ELF-1 (cell line): ENCODE data around the gene ESYT3.
"Not testable (repeated sequence)": the region's sequence is repeated elsewhere in the genome, so short reads cannot be mapped to it uniquely, and the experiment has no call there.

ENCODE experiments used
- DNase-seq: peaks from one replicate; pipeline ENCODE4 v3.0.0-alpha.2; 2016; ENCODE audit warnings: low read depth, low spot score

Gene ESYT3

DNA sequence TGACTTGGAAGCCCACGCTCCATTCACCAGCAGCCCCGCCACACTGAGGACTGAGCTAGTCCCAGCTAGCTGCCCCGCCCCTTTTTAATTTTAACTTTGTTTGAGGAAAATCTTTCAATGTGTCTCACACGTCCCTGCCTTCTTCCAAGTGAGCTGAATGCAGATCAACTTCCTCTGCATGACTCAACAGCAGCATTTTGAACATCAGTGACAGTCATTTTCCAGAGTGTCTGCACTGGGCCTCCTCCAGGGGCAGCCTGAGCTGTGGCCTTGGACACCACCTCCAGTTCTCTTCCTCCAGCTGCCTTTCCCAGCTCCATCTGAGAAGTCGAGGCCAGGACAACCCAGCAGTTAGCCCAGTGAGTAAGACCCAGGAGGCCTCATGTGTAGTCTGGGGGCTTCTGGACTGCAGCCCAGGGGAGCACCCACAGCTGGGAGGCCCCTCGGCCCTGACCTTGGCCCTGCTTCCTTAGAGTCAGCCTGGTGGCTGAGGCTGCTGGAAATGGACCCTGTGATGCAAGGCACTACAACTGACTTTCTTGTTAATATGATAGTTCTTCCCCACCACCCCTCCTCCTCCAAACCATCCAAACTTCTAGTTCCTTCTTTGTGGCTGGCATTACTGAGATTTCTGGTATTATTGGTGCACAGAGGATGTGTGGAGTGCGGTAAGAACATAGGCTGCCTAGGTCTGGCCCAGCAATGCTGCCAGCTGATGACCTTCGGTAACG is 21.4 kb upstream of the ESYT3 start:
- DNase-seq = no peak

DNA sequence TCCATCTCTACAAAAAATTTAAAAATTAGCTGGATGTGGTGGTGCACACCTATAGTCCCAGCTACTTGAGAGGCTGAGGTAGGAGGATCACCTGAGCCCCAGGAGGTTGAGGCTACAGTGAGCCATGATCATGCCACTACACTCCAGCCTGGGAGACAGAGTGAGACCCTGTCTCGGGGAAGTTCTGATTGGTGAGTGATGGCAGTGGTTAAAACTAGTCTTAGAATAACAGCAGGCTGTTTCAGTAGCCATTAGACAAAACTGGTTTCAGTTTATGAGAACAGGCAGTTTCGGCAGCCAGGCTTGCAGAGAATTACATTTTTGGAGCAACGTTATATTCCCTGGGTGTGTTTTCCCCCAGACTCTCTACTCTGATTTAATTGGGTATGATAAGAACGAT is 18.2 kb upstream of the ESYT3 start:
- DNase-seq = not testable (repeated sequence)

DNA sequence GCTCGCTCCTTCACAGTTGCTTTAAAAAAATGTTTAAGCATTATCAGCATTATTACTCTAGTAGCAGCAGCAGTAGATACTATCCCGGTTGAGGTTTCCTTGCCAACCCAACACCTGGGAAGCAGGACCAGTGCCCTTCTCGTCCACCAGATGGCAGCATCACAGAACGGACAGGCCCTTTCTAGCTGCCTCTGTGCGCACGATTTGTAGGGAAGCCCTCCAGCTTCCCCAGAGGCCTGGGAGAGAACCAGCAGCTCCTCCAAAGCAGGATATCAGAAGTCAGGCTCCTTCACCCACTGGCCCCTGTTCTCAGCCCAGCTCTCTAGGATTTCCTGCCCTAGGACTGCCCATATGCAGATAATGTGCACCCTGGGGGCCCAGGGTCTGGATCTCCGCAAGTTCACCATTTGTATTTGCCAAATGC is 16.8 kb upstream of the ESYT3 start:
- DNase-seq = peak; percentile 89

DNA sequence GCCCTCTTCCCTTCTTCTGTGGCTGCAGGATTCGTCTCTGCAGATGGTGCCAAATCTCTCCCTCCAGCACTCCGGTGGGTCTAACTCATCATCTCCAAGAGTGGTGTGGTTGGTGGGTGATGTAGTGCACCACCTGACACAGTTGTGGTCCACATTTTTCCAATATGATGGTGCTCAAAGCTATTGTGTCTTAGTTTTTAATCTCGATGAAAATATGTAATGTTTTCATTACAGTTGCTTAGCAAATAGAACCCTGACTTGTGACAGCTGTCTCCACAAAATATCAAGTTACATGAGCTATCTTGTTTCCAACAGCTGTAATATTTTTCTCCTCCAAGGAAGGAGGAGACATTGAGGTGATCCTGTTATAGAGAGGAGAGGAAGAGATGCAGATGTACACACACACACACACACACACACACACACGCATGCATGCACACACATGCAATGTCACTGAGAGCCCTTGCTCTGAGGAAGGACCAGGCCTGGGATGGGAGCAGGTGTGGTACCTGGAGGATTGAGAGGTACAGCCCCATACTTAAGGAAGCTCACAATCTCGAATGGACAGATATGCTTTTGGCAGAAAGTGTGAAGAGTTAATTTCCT is 15.7 kb upstream of the ESYT3 start:
- DNase-seq = no peak

DNA sequence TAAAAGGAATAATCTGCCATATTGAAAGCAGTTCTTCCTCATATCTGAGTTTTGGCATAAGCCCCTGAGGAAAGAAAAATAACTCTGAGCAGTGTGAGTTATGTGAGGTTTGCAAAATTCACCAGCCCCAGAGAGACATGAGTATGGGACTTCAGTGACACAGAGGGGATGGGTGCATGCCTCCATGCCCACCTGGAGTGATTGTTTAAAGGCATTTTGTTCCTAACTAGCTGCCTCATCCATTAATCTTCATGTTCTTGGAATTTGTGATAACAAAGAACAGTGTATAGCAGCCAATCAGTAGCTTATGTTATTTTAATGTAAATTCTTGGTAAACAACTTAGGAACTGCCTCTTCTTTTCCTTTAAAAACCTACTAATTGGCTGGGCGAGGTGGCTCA is 11.1 kb upstream of the ESYT3 start:
- DNase-seq = no peak

DNA sequence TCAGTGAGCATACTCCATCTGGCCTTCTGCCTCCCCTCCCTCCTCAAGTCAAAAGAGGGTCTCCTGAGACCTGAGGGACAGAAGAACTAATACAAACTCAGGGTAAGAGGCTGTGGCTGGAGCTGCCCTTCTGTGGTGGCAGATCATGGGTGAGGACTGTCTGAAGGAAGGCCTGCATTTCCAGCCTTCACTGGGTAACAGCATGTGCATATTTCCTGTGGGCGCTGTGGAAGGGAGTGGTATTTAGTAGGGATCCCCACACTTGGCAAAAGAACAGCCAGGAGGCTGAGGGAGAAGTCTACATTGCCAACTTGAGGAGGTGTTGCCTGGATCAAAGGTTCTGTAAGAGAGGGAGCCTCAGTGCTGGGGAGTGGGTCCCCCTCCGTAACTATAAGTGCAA is 10.1 kb upstream of the ESYT3 start:
- no peak for DNase-seq

DNA sequence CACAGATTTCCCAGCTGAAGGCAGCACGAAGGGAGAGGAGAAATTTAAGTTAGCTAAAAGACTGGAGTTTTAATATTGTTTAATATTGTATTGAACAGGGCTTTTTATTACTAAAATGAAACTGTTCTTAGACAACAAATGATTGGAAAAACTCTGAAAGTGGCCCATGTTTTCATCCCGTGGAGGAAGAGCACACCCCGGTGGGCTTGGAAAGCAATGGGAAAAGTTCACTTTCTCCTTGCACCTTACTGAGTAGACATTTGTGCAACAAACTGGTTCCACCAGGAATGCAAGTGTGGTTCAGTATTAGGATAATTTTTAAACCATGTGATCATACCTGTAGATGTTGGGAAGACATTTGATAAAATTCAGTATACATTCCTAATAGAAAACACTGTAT is 8.2 kb upstream of the ESYT3 start:
- DNase-seq = no peak

DNA sequence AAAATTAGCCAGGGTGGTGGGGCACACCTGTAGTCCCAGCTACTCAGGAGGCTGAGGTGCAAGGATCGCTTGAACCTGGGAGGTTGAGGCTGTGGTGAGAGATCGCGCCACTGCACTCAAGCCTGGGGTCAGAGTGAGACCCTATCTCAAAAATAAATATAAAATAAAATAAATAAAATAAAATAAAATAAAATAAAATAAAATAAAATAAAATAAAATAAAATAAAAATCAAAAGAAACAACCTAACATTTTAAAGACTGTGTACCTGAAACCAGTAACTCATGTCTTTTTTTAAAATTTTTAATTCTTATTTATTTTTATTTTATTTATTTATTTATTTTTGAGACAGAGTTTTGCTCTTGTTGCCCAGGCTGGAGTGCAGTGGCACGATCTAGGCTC is 7.7 kb upstream of the ESYT3 start:
- not testable (repeated sequence) for DNase-seq

DNA sequence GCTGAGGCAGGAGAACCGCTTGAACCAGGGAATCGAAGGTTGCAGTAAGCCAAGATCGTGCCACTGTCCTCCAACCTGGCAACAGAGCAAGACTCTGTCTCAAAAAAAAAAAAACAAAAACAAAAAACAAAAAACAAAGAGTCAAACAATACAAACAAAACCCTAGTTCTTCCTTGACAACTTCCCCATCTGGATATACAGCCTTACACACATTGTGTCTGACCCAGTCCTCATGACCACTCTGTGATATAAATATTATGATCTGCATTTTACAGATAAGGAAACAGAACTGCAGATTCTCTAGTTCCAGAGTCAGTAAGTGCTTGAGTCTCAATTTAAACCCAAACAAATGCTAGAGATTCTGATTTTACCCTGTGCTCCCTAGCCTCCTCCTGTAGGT is 4.8 kb upstream of the ESYT3 start:
- no peak for DNase-seq

DNA sequence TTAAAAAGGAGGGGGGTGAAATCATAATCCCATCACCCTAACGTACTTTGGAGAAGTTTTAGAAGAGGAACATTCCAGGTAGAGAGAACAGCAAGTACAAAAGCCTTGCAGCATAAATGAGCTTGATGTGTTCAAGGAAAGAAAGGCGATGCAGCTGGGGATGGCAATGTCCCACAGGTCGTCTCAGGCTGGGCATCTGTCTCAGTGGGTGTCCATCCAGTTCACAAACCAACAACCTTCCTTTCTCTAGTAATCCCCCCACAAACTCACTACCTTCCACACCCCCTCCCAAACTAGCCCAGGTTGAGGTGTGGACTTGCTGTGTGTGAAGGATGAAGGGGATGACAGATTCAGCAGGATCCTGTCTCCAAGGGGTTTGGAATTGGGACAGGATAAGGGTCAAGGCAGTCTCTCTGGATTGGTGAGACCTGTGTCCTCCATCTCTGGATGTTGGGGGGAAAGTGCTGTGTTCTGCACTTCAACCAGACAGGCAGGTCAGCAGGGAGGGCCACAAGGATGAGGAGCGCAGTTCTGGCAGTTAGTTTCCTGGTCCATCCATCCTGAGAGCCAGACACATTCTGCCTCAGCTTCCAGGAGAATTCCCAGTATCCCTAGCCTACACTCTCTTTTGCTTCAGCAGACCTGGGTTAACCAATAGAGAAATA is 1.7 kb upstream of the ESYT3 start:
- DNase-seq = no peak

DNA sequence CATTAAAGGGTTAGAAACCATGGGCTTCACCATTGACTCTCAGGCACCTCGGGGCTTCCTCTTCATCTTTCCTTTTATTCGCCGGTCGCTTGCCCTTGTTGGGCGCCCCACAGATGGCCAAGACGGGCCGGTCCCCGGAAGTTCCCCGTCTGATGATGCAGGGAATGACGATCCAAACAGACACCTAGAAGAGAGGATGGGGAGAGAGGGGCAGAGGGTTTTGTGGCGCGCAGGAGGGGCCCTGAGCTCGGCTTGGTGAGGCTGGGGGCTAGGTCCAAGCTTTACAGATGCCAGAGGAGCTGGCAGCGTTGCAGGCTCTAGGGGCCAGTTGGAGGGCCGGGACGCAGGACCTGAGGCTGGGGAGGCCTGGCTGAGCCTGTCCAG is 532 bp upstream of the ESYT3 start:
- DNase-seq = no peak

DNA sequence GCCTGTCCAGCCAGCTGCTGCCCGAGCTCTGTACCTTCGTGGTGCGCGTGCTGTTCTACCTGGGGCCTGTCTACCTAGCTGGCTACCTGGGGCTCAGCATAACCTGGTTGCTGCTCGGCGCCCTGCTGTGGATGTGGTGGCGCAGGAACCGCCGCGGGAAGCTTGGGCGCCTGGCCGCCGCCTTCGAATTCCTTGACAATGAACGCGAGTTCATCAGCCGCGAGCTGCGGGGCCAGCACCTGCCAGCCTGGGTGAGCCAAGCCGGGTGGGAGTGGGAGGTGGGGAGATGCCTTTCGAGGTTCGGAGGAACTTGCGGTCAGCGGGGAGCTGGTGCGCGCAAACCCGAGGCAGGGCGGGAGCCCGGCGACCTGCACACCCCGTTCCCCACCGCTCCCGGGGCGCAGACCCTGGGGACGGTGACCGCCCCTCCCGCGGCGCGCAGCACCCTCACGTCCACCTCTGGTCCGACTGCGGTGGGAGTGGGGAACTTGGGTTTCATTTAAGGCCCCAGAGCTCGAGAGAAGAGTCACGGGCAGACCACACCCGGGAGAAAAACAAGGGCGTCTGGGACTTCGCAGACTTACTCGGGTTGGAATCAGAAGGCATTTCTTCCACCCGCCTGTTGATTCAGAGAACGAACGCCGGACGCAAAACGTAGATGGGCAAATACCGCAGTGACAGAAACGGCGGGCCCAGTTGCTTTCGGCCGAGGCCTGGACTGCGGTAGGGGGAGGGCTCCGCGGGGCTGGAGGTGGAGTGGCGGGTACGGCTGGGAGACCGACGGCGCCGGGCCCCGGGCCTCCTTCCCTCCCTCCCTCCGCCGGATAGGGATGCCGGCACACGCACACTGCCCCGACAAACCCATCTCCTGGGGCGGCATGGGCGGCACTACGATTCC is 708 bp downstream of the ESYT3 start:
- DNase-seq = no peak

DNA sequence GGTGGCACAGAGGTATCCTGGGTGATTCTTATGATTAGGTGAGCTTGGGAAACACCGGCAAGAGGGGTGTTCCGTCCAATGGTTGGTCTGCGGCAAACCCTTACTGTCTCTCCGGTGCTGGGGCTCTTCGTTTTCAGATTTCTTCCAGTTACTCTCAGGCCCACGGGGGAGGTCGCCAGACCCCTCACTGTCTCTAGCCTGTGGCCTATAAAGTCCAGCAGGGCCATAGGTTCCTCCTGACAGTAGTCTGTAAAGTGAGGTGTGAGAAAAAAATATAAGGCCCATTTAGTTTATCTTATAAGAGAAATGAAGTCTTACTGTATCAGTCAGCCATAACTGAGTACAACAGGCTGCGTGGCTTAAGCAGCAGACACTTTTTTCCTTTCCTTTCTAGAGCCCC is 1.4 kb downstream of the ESYT3 start:
- DNase-seq = no peak

DNA sequence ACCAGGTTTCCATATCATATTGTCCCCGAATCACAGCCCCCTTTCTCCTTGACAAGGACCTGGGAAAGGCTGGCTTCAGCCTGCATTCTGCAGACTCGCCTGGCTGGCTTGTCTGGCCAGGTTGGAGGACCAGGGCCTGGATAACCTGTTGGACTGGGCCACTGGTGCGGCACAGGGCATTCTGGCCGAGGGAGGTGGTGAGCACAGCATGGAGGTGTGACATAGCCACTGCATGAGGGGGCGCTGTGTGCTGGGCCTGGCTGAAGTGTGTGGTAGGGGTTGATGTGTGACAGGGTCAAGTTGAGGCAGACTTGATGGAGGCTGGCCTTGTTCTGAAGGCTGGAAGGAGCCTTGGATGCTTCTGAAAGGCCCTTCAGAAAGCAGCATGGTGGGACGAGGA is 2.9 kb downstream of the ESYT3 start:
- DNase-seq = no peak

DNA sequence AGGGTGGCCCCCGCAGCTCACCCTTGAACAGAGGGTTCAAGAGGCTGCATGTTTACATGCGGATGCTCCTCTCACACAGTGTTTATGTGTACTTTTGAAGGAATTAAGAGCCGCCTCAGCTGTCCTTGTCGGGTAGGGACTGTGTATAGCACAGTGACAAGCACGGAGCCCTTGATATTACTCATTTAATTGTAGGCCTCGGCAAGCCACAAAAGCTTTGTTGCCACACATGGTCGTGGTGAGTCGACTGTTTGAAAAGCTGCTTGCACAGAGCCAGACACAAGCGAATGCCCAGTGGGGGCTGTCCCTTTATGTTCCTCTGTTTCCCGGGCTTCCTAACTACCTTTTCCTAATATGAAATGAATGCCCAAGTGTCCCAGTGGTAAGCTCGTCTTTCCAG is 4.5 kb downstream of the ESYT3 start:
- DNase-seq = no peak

DNA sequence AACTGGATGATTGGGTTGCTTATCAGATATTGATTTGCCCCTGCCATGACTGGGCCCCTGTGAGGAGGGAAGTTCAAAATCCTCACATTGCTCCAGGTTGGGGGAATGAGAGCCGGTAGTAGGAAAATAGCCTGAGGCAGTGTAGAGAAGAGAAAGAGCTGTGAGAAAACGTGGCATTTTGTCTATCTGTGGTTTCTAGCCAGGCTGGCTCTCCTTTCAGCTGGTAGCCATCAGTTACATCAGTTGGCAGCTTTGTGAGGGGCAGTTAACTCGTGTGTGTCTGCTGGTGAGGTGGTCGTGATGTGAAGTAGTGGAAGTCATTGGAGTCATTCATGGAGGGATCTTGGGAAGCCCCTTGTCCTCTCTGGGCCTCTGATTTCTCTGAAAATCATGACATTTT is 5.2 kb downstream of the ESYT3 start:
- DNase-seq = peak; percentile 49

DNA sequence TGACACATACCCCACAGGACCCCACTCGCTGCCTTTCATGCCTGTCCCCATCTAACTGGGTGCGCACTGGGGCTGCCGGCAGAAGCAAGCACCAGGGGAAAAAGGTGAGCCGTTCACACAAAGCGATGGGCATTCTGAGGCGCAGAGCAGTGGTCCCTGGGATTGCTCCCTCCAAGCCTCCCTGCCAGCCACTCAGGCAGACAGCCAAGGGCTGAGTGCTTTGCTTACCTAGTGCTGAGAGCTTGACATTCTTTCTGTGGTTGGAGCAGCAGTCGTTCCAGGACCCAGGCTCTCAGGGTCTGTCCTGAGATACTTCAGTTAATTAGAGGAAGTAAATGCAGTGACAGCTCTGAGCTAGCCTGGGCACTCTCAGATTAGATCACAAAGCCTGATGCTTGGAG is 5.7 kb downstream of the ESYT3 start:
- peak; percentile 71 for DNase-seq

DNA sequence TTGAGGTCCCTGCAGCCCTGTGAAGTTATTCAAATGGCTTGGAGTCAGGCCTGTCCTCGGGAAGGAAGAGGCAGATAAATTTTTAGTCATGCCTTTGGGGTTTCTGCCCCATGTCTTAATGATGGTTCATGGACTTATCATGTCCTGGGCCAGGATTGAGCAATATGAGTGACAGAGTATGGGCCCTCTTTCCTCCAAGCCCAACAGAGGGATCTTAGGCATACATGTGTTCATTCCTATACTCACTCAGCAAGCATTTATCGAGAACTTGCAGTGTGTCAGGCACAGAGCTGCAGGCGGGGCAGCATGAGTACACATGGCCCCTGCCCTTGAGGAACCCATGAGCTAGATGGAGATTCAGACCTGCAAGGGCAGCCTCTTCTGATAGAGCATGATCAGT is 6.2 kb downstream of the ESYT3 start:
- no peak for DNase-seq

DNA sequence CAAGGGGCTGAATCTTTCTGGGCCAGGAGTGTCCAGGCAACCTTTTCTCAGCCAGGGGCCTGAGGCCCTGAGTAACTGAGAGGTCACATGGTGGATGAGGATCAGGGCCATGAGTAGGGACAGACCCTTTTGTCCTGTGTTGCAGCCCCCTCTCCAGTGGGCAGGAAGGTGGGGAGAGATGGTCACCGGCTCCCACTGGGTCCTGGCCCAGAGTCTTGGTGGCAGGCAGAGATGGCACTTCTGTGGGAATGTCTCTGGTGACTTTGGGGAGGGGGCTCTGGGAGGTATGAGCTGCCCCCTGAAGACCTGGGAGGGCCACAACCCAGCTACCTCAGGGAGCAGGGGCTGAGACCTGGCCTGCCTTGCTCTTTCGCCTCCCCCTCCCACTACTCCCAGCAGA is 6.8 kb downstream of the ESYT3 start:
- DNase-seq = no peak

DNA sequence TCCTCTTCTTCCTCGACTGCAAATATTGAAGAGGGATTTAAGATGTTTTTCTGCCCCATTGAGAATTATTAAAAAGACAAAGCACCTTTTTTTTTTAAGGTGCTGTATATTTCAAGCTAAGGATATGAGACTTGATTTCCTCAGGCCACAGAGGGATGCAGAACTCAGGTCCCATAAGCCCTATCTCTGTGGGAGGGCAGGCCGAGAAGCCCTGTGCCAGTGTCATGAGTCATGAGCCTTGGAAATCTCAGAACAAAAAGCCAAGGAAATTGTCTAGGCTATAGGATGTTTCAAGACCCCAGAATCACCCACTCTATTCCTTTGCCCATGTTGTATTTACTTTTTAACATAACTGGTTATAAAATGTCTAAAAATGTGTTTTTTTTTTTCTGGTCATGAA is 7.3 kb downstream of the ESYT3 start:
- no peak for DNase-seq

DNA sequence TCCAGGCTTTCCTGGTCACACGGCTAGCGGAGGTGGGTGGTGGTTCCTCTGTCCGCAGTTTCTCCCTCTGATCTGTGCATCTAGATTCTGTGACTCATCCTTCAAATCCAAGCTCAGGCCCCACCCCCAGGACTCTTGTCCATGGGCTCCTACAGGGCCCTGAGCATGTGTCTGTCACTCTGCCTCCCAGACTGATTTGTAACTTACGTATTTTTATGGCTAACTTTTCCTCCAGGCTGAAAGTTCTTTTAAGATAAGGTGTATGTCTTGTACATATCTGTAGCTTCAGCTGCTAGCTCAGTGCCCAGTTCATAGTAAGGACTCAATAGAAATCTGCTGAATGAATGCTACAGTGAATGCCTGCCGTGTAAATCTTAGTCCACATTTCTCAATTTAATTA is 8.0 kb downstream of the ESYT3 start:
- peak; percentile 67 for DNase-seq

DNA sequence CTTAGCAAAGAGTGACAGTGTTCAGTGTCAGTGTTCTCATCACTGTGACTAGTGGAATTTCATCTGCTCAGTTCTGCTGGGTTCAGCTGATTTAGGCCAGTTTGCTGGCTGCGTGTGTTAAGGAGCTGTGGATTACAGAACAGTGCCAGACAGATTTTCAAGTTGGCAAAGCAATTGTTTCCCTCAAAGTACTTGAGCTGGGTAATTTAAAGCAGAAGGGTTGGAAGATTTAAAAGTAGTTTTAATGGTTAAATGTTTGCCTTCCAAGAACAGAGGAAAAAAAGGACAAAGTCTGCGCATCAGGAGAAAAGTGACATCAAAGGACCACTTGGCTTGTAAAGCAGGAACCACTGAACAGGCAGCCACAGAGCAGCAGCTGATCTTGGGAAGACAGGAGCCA is 8.7 kb downstream of the ESYT3 start:
- DNase-seq = no peak
